Measurements from ENCODE around the gene IL5RA. TPM values are rescaled to one million over a fixed set of nuclear protein-coding genes. Genes with fewer than 3 reads are reported as not detected.
A peak's percentile ranks its signal among the peaks of the same experiment; 100 is the strongest.

Gene IL5RA, protein sequence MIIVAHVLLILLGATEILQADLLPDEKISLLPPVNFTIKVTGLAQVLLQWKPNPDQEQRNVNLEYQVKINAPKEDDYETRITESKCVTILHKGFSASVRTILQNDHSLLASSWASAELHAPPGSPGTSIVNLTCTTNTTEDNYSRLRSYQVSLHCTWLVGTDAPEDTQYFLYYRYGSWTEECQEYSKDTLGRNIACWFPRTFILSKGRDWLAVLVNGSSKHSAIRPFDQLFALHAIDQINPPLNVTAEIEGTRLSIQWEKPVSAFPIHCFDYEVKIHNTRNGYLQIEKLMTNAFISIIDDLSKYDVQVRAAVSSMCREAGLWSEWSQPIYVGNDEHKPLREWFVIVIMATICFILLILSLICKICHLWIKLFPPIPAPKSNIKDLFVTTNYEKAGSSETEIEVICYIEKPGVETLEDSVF
- not detected in 2 replicates for total RNA-seq

DNA sequence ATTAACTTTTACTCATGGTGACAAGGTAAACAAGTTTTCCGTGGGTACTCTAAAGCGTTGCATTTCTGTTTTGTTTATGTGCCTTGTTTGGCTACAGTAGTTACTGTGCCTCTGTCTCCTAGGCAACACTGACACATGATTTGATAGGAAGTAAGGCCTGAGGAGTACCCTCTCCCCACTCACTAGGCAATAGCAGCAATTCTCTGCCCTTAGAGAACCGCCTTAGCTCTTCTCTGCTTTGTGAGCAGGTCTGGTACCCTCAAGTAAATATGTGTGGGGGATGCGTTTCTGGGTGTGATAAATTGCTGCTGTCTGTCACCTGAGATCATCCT, at the start of gene IL5RA:
Gene IL5RA (minus strand): TSS at position 76 of the 332 bp plus-strand sequence. CDS start 5,390 bp downstream, outside the sequence.
- TF ChIP-seq, protein P1, sequence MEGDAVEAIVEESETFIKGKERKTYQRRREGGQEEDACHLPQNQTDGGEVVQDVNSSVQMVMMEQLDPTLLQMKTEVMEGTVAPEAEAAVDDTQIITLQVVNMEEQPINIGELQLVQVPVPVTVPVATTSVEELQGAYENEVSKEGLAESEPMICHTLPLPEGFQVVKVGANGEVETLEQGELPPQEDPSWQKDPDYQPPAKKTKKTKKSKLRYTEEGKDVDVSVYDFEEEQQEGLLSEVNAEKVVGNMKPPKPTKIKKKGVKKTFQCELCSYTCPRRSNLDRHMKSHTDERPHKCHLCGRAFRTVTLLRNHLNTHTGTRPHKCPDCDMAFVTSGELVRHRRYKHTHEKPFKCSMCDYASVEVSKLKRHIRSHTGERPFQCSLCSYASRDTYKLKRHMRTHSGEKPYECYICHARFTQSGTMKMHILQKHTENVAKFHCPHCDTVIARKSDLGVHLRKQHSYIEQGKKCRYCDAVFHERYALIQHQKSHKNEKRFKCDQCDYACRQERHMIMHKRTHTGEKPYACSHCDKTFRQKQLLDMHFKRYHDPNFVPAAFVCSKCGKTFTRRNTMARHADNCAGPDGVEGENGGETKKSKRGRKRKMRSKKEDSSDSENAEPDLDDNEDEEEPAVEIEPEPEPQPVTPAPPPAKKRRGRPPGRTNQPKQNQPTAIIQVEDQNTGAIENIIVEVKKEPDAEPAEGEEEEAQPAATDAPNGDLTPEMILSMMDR (IDR thresholded peaks at IDR 0.05; ENCODE audit: insufficient read depth, low read depth, low read length): no peak
- peak; percentile 20 for DNase-seq (ENCODE audit: low read depth)
- no peak within 1 kb of the TSS for H3K4me3 ChIP-seq (ENCODE audit: low read depth, low read length)

DNA sequence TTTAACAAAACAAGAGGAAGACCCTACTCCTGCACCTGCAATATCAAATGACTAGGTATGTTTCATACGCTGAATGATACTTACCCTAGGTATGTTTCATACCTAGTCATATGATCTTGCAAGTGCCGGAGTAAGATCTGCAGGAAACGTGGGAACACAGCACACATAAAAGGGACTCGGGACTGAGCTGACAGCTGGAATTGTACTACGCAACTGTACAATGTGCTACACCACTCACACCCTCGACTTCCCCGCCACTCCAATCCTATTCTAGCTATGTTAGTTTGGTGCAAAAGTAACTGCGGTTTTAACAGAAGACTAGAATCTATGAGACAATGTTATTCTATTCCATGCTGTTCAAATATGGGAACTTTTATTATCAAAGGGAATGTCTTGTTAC, 47.3 kb upstream of the IL5RA start:
- TF ChIP-seq, protein P1 (IDR thresholded peaks at IDR 0.05; ENCODE audit: insufficient read depth, low read depth, low read length): no peak
- no peak for DNase-seq (ENCODE audit: low read depth)
- no peak overlapping the region for H3K4me3 ChIP-seq (ENCODE audit: low read depth, low read length)

DNA sequence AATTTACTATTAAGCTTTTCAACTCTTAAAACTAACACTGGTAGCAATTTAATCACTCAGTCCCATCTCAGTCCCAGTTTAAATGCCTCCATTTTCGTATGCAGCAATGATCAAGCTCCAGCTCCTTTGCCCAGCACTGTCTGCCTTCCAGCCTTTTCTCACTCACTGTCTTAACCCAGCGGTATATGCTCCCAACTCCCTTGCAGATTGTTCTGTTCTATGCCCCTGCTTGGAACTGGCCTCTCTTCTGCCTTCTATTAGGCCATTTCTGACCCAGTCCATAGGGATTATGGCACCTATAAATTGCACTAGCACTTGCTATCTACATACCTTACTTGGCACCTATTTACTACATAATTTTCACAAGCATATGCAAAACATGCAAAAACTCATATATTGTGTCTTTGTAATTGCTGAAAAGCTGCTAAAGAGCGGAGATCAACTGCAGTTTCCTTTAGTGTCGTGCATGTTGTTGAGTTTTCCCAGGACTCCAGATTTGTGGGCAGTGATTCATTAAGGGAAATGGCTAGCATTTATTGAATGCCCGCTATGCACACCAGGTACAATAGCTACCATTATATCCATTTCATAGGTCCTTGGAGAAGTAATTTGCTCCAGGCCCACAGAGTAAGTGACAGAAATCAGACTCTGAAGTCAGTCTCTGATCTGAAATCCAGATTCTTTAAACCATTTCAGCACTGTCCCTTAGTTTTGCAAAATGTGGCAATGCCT, 44.9 kb upstream of the IL5RA start:
- TF ChIP-seq, protein P1 (IDR thresholded peaks at IDR 0.05; ENCODE audit: insufficient read depth, low read depth, low read length): no peak
- H3K4me3 ChIP-seq (ENCODE audit: low read depth, low read length): no peak overlapping the region
- no peak for DNase-seq (ENCODE audit: low read depth)

DNA sequence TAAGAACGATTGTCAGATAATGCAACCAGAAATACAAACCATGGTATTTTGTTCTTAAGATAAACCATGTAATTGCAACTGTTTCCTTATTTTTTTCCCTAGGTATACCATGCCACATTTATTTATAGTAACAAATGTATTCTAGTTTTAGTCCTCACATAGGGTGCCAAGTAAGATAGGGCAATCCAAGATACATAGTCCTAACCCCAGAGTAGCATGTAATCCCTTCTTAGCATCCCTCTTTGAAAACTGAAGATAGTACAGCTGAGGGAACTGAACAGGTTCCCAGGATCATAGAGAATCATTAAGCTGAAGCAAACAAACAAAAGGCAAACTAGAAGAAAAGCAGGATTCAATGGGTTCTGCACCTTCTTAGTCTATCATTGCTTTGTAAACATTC, 41.3 kb upstream of the IL5RA start:
- H3K4me3 ChIP-seq (ENCODE audit: low read depth, low read length): no peak overlapping the region
- DNase-seq (ENCODE audit: low read depth): no peak
- TF ChIP-seq, protein P1 (IDR thresholded peaks at IDR 0.05; ENCODE audit: insufficient read depth, low read depth, low read length): no peak

DNA sequence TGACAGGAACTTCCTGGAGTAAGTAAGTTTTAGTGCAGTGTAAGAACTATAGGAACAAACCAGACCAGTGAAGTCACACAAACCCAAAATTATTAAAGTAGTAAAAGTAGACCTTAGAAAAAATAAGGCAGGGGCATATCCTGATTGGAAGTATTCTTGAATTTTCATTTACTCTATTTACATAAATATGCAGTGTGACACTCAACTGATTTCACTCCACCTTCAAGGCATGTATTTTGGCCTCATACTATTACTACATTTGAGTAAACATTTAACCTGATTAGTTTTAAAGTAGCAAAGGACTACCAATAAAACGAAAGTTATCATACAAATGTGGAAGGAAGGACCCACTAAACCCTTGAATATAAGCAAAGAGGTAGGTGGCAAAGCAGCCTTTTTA, 39.4 kb upstream of the IL5RA start:
- no peak overlapping the region for H3K4me3 ChIP-seq (ENCODE audit: low read depth, low read length)
- TF ChIP-seq, protein P1 (IDR thresholded peaks at IDR 0.05; ENCODE audit: insufficient read depth, low read depth, low read length): no peak
- no peak for DNase-seq (ENCODE audit: low read depth)

DNA sequence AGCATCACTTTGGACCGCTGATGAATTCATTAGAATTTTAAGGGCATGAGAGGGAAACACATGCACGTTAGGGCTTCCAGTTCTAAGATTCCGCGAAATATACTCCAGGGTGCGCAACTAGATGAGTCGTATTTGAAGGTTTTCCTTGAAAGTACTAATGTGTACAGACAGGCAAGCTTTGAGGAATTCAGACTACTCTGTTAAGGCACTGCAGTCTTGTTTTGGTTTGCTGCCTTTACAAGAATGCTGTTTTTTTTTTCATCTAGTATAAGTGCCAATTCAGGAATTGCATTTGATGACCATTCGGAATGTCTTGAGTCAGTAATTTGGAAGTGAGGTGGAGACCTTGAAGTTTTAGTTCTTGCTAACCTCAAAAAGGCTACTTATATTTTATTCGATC, 35.7 kb upstream of the IL5RA start:
- TF ChIP-seq, protein P1 (IDR thresholded peaks at IDR 0.05; ENCODE audit: insufficient read depth, low read depth, low read length): no peak
- peak; percentile 7 for DNase-seq (ENCODE audit: low read depth)
- H3K4me3 ChIP-seq (ENCODE audit: low read depth, low read length): no peak overlapping the region

Measured in fibroblast of villous mesenchyme (primary cell).